Measurements from ENCODE around the gene DSCAML1.

DSCAML1 gene

DNA sequence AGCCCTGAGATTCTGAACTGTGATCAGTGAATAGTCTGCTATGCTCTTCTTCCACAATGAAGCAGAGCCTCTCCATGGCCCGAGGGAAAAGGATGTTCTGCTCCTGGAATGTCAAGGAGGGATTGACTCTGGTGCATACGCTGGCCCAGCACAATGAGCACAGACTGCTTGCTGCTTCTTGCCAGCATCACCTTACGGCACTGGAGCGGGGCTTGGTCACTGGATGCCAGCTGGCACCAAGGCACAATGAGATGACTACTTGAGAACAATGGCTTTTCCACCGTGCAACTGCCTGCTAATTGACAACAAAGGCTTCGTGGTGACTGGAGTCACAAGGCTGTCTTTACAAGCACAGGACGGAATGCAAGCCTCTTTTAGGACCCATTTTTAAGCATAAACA lies 139.2 kb downstream of the DSCAML1 start:
- no peak for DNase-seq

DNA sequence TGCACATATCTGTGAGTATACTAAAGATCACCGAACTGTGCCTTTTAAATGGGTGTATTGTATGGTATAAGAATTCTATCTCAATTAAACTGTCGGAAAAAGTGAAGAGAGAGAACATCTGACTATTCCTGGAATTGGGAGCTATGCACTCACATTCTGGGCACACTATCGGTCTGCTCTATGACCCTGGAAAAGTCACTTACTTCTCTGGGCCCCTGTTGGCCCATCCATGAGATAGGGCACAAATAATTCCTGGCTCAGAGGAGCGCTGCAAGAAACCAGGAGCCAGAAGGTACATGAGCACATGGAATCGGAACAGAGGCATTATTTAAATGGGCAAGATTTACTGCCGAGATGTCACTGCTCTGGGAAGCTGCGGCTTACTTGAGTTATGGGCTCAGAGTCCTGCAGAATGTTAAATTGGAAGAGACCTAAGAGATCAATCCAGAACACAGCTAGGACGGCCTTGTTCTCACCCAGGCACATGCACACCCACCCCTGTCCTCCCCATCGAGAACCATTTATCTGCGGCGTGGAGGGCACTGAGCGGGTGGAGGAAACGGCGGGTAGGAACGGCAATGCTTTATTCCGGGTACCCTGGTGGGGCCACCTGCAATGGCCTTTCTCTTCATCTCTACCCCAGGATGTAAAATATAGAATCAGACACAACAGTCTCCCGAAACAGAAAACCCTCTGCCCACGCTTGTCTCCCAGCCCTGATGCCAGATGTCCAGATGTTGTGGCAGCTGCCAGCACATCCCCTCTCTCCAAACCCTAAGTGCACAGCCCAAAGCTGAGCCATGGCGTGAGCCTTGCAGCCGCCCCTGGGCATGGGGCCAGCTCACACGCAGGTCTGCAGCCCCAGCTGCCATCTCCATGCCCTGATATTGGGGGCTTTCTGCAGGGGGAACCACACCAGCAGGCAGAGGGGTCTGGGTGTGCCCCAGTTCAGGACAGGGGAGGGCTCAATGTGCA lies 142.4 kb downstream of the DSCAML1 start:
- DNase-seq: no peak

DNA sequence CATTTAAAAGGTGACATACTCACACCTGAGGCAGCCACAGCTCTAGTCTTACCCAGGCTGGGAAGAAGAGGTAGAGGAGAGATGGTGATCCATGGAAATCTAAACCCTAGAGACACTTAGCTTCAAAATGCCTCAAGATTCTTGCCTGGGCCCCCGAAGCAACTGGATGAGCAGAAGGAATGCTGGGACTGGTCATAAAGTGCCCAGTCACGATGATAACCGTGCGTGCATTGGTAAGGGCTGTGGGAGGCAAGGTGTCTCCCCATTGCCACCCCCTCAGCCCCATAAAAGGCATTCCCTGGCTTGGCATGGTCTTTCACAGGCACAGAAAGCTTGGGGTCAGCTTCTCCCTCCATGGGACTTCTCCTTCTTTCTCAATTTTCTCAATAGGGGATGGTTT lies 144.5 kb downstream of the DSCAML1 start:
- no peak for DNase-seq

DNA sequence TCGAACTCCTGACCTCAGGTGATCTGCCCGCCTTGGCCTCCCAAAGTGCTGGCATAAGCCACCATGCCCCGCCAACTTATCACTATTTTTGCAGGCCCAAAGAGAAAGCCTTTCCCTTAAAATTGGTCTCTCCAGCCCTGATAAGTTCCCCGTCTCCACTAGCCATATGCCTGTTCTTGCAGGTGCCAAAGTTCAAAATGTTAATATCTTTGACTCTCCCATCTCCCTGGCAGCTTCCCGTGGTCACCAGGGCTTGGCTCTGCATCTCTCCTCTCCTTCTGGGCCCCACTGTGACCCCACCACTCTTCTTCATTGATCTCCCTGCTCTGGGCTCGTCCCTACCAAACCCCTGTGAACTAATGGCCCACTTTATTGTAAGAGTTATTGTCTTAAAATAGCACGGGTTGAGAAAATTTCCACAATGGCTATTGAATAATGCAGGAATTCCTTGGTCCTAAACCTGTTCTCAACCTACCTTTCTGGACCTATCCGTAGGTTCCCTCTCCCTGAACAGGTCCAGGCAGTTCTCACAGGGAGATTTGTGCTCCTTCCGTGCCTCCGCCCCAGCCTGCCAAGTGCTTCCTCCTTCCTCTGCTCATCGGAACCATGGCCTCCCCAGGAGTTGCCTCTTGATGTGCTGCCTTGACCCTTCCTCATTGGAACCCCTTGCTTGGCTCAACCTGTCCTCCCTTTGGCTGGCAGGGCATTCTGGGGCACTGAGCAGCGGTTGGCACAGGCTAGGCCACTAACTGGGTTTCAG lies 147.5 kb downstream of the DSCAML1 start:
- DNase-seq: no peak

GRCh38 chr11:117647872-117648271 lies 149.1 kb downstream of the DSCAML1 start:
- DNase-seq: no peak

DNA sequence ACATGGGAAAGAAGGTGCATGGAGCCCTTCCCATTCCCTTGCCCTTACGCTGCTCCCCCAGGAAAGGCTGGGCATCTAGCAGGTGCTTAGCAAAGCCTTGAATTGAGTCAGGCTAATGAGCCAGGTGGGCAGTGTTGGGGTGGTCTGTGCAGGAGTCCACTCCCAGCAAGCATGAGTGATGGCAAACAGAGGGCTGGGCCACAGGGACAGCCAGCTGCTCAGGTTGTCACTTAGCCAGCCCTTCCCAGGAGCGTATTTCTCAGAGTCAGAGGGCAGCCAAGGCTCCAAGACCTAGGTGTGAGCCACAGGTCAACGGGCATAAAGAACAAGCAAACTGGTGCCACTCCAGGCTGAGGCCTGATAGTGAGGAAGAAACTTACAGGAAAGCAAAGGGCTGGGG lies 149.8 kb downstream of the DSCAML1 start:
- no peak for DNase-seq

- no peak for DNase-seq
Measured at GRCh38 chr11:117646411-117646810, 150.6 kb downstream of the DSCAML1 start.

DNA sequence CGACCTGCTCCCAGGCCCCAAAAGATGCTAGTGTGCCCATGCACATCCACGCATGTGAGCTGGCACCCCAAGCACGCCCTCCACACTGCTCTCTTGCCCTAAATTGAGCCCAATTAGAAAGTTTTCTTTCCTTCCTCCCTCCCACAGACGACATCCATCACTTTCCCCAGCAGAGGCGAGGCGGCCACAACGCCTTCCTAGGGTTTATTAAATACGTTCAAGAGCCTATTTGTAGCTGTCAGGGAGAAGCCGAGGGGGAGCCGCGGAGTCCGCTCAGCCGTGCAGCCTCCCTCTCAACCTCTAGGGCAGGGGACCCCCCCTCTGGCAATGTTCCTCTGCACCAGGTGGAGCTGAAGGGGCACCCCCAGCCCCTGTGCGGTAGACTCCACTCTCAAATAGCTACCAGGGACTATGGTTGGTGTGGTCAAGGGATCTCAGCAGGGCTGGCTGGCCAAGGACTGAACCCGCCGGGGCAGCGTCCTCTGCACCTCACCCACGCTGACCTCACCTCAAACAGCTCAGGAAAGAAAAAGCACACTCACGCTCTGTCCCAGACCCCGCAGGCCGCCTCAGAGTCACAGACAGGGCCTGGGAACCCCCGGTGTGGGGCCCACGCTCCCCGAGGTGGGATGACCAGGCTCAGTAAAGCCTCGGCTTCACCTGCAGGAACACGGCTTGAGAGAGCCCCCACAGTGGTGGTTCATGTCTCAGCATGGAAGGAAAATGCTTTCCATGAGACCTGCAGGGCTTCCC lies 152.4 kb downstream of the DSCAML1 start:
- no peak for DNase-seq

DNA sequence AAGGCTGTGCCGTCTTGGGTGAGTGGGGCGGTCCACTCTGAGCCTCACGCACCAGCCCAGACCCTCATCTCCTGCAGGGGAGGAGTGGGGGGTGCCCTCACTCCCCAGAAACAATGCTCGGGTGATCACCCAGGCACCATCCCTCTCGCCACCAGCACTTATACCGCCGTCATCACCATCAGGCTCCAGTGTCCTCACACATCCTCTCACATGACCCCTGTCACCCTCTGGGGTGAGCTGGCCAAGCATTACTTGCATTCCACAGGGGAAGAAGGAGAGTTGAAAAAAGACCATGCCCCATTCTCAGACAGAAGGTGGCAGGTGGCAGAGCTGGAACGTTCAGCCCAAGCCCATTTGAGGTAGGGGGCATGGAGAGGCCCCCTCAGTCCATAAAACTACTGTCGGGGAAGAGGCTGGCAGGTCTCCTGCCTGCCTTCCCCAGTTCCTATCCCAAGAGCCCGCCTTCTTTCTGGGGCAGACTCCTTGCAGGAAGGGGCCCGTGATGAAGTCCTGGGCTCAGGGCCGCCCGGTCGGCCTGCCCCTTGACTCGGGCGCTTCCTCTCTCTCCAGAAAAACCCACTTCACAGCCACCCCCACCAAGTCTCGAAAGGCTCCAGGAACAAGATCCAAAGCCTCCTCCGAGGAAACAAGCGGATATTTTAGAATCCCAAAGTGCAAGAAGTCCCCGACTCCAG lies 153.3 kb downstream of the DSCAML1 start:
- DNase-seq: no peak

DNA sequence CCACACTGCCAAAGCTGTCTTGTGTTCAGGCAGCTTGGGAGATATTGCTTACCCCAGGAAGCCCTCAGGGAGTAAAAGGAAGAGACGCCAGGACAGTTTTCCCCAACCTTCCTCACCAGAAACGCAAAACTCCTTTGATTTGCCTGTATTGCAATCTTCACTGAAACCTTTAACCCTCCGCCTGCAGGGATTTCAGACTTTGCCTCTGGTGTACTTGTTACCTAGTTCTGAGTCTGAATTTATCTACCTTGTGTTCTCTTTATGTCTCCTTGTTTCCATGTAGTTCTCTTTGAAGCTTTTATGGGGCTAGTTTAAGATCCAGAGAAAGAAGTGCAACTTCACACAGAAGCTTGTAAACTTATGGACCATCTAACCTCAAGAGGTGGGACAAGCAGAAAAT lies 154.2 kb downstream of the DSCAML1 start:
- no peak for DNase-seq

DNA sequence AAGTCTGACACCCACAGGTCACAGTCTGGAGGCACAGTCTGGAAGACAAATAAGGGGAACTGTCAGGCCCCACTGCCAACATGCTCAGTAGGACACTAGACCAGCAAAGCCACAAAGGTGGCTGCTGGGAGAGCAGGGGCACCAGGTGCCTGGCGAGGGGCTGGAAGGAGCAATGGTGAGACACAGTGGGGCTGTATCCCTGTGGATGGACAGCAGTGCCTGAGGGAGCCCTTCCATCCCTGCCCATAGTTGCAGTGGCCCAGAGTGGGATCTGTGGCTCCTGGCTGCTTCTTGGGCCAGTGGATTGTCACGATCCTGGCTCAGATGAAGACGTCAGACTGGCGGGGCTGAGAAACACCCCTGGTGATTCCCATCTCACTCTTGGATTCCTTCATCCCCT lies 154.6 kb downstream of the DSCAML1 start:
- no peak for DNase-seq

DNA sequence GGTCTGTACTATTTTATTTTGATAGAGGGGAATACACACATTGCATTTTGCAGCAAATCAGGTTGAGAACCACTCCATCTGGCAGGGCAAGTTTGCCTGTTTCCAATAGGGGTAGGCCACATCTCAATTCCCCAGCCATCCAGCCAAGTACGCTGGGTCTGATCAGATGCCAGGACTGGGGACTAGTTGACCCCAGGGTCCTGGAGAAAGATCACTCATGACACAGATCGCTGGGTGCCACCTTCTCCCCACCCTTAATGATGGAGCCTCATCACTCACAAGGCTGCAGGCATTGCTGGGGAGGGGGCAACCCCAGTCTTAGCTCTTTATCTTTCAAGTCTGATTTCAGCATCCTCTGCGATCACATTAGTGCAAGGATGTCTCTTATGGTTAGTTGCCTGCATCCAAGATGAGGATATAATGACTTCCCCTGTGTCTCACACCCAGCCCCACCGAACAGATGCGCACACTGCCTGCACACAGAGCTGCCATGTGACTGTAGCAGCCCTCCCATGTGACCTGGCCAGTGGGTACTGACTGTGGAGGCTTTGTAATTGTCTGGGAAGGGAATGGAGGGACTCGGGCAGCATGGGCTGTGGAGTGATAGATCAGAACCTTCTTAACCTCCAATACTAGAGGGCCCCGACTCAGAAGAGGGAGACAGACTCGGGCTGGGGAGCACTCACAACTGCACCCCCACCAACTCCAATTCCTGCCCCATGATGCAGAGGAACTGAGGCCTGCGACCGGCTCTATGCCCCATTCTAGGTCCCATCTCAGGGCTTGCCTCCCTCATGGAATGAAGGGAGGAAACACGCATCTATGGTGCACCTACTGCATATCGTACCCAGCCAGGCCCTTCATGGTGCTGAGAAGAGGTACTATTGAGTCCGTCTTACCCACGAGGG lies 155.8 kb downstream of the DSCAML1 start:
- no peak for DNase-seq

DNA sequence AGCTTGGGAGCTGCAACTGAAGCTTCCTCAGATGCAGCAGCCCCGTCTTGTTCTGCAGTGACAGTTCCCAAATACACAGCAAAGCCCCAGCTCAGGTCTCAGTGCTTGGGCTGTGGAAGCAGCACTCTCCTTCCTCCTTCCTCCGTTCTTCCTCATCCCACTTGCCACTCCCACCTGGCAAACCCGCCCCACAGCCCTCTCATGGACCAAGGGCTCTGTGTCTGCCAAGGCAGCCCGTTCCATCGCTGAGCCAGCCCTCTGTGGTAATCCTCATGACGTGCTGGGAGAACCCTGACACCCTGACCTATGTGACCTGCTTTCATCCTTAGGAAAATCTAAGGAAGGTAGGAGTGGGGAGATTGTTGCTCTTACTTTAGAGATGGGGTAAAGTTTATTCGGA lies 157.0 kb downstream of the DSCAML1 start:
- DNase-seq: no peak

GRCh38 chr11:117639601-117640000 lies 157.4 kb downstream of the DSCAML1 start:
- DNase-seq: no peak

DNA sequence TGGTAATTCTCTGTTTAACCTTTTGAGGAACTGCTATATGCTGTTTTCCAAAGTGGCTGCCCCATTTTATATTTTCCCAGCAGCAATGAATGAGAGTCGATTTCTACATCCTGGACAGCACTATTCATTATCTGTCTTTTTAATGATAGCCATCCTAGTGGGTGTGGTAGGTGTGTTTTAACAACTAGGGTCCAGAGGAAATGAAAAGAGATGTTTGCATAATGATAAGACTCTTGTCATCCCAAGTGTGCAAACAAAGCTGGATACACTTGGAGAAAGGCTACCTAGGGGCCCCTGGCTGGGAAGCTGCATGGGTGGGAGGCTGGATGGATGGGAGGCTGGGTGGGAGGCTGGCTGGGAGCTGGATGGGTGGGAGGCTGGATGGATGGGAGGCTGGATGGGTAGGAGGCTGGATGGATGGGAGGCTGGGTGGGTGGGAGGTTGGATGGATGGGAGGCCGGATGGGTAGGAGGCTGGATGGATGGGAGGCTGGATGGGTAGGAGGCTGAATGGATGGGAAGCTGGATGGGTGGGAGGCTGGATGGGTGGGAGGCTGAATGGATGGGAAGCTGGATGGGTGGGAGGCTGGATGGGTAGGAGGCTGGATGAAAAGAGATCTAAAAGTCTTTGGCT lies 158.0 kb downstream of the DSCAML1 start:
- no peak for DNase-seq

- DNase-seq: no peak
Measured at GRCh38 chr11:117634756-117635603, 162.0 kb downstream of the DSCAML1 start.

GRCh38 chr11:117633976-117634755 lies 162.8 kb downstream of the DSCAML1 start:
- DNase-seq: no peak

- no peak for DNase-seq
Measured at GRCh38 chr11:117633186-117633754, 163.7 kb downstream of the DSCAML1 start.

DNA sequence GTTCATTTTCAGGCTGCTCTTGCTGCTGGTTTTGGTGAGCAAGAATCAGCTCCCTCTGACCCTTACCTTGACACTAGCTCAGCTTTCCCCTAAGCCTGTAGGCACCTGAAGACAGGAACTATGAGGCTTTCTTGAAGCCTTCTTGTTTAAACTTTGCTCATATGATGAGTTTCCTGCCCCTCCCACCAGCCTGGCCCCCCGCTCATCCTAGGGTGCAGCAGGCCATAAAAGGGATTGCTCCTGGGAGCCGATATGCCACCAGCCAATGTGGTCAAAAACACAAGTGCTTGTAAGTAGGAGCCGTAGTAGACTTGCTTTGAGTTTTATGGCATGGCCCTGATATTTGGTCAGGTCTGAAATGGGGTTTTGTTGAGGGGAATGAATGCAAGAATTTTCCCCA lies 164.7 kb downstream of the DSCAML1 start:
- no peak for DNase-seq

Measured in CD4-positive, alpha-beta T cell treated with Interleukin-17A for 1 hour (primary cell).